Iris pigment epithelial cell (primary cell): ENCODE results near the gene GALNT9.

Experiments used
- DNase-seq: peaks from one replicate; pipeline ENCODE4 v3.0.0-alpha.2; 2011; ENCODE audit warnings: low read depth

The GALNT9 gene

DNA sequence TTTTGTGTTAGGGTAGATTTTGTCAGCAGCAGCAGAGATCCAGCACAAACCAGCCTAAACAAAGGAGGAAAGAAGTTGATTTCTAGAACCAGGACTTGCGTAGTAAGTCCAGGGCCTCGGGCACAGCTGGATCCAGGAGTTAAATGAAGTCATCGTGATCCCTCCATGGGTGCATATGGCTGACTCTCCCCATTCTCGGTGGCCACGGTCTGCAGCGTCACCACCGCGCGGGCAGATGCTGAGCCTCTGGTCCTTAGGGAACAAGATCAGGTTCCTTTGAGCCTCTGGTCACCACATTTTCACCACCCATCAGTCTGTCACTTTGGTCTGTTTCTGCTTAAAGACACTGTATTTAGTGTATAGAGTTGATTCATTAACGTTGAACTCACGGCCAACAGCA is 14.8 kb upstream of the GALNT9 start:
- no peak for DNase-seq

DNA sequence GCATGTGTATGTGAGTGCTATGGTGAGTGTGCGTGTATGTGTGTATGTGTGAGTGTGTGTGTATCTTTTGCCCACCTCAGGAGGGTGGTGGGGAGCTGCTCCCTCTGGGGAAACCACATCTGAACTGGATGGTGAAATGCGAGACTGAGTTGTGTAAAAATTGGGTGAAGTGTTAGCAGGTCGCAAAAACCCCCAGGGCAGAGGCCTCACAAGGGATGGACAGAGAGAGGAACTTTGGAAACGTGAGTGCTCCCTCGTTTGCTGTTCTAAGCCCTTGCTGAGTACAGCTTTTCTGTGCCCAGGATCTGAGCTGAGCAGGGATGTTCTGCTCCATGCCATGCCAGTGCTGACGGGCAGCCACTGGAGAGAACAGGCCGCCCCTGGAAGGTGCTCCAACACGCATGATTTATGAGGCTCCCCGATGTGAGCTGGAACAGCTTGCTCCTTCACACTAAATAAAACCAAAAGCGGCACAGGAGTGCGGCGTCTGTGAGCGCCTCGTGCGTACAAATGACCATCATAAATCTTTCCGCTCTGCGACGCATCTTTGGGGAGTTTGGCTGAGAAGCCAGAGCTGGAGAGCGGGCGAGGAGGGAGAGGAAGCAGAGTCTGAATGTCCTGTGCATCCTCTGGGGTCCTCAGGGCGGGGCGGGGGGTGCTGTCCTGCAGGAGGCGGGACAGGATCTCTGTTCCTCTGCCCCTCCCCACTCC is 14.1 kb upstream of the GALNT9 start:
- no peak for DNase-seq

DNA sequence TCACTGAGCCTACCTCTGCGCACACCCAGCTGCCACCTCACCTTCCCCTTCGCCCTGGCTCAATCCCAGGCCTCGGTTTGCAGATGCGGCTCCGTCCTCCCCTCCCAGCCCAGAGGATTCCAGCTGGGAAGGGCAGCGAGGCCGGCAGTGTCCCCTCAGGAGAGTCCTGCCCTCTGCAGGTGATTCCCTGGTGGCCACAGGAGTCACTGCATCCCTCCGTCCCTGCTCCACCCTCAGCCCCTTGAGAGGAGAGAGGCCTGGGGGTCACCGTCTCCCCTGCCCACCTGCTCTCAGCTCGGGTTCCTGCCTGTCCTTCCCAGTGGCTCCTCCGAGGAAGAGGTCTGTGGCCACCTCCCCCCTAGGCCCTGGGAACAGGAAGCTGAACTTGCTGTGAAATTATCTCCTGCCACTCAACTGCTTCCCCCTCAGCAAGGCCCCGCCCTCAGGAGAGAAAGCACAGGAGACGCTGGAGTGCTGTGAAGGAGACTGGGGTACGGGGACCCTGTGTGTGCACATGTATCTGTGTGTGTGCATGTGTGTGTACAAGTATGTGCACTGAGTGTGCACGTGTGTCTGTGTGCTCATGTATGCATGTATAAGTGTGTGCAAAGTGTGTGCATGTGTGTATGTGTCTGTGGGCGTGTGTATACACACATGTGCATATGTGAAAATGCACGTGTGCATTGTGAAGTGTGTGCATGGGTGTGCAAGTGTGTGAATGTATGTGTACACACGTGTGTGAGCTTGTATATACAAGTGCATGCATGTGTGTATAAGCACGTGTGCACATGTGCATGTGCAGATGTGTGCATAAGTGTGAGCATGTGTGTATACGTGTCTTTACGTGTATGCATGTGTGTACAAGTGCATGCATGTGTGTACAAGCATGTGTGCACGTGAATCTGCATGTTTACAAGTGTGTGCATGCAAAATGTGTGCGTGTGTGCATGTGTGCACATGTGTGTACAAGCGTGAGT is 13.2 kb upstream of the GALNT9 start:
- DNase-seq = no peak

DNA sequence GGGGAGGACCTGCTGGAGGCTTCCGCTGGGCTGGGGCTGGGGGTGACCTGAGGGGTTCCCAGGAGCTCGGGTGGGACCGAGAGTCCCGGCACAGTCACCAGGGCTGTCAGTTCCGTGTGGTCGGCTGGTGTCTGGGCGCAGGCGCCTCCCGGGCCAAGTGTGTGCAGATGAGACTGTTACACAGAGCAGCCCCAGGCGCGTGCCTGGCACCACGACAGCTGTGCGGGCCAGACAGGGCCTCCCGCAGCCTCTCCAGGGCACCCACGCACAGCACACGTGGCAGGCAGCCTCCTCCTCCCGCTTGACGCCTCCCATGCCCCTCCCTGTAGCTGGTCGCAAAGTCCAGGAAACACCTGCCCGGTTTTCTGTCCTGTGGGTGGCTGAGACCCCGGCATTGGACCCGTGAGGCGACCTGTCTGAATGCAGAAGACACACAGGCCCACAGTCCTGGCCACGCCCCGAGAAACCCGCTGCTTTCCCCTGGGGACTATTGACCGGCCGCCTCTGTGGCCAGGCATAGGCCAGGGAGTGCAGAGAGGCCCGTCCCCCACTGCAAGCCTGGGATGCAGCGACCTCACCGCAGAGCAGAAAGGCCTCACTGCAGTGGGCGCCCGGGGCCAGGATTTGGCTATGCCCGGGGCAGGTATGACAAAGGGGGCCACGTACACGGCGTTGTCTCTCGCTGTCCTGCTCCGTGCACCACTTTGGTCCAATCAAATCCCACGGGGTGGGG is 12.1 kb upstream of the GALNT9 start:
- DNase-seq = no peak

DNA sequence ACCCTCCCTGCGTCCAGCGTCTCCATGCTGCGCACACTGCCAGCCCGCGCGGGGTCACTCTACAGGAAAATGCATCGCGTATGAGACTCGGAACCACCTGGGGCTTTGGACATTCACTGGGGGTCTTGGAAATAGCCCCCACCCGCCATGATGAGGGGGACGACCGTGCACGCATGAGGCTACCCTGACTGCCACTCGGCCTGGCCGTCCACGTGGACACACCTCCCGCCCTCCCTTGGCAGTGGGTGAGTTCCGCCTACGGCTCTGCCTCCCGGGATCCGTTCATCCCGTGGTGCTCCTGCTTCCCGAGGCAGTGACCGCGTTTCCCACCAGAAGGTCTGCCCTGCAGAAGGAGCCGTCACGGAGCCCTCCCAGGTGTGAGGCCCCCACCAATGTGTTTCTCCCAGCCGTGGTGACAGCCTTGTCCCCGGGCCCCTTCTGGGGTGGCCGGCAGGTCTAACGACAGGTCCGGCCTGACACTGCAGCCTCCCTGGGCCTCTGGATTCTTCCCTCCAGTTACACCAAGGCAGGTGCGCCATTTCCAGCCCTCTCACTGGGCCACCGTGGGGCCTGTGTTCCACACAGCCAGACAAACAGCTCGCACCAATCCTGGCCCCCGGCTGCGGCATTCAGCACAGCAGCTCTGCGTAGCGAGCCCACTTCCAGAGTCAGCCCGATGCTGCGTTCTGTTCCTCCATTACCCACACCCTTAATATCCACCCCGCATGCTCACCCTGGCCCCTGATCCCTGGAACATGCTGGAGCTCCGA is 11.1 kb upstream of the GALNT9 start:
- no peak for DNase-seq

DNA sequence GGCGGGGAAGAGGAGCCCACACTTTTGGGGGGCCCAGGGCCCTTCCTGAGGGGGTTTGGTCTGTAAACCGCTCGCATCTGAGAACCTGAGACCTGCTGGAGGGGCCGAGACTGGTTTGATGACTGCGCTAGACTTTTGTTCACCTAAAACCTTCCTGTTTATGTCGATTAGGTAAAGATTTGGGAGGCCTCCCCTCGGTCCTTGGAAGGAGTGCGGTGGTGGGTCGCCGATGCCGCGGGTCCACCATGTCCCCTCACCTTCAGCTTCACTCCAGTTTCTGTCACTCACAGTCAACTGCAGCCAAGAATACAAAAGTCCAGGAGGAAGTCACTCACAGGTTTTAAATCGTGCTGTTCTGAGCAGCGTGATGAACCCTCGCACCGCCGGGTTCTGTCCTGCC is 10.5 kb upstream of the GALNT9 start:
- no peak for DNase-seq

DNA sequence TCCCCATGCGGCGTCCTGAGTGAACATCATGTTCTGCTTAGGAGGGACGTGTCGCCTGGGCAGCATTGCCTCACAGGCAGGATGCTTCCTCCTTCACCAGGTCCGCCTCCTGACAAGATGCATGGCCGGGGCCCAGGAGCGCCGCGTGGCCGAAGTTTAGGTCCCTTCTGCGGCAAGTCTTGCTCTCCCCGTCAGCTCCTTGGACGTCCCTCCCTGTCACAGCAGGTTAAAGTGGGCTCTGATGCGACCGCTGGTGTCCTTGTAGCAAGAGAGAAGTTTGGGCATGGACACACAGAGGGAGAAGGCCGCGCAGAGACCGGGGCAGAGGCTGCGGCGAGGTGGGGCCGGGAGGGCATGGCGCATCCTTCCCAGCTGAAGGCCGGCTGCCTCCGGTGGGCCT is 9.4 kb upstream of the GALNT9 start:
- DNase-seq = no peak

DNA sequence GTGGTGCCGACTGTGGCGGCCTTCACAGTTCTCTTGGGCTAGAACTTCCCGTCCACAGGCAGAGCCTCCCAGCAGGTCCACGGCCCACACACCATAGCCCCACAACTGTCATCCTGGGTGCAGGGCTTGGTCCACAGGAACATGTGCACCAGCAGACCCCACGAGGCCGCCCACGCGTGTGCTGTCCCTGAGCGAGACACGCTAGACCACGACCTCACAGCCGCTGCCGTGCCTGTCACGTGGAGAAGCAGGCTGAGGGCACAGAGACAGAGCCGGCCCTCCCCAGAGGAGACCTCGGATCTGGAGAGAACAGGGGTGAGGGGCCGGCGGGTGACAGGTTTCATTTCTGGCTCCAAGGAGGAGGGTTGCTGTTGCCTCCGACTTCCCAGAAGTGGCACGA is 8.9 kb upstream of the GALNT9 start:
- DNase-seq = no peak

DNA sequence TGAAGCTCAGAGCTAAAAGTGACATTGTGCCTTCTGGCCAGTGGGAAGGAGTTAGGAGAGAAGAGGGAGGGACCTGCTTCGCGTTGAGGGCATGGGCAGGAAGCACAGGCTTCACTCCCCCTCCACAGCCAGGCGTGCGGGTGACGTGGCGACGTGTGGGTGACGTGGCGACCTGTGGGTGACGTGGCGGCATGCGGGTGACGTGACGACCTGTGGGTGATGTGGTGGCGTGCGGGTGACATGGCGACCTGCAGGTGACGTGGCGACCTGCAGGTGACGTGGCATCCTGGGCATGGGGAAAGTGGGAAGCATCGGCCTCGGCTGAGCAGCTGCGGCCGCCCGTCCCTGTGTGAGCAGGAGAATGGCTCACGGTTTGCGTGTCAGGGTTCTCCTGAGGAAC is 8.2 kb upstream of the GALNT9 start:
- no peak for DNase-seq

DNA sequence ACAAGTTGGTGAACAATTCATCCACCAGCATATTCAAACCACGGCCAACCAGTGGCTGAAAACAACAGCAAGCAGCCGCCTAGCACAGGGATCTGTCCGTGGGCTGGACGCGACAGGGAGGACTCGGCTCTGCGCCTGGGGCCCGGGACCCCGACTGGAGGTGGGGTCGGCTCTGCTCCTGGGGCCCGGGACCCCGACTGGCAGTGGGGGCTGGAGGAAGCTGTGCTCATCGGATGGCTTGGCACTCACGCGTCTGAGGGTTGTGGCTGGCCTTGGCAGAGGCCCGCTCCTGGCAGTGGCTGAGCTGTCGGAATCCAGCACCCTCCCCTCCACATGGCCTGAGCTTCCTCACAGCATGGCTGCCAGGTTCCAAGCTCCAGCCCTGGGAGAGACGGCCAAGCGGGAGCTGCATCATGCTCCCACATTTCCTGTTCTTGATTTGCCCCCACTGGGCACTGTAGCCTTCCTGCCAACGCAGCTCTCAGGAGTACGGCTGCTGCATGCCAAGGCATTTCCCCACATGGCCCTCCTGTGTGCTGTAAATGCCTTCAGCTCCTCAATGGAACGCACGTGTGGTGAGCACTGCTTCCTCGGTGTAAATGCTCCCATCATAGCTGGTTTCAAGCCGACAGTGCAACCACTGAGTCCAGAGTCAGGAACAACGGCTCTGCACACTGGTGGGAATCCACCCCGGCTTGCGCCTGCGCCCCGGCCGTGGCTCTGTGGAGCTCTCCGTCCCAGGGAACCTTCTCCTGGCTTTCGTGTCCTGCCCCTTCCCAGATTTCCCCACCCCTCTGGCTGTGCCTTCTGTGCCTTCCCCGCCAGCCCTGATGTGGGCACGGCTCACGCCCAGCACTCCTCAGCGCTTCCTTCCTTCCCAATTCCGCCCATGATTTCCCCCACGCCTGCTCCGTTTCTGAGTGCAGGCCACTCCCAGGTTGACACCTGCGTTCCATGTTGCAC is 7.3 kb upstream of the GALNT9 start:
- no peak for DNase-seq

DNA sequence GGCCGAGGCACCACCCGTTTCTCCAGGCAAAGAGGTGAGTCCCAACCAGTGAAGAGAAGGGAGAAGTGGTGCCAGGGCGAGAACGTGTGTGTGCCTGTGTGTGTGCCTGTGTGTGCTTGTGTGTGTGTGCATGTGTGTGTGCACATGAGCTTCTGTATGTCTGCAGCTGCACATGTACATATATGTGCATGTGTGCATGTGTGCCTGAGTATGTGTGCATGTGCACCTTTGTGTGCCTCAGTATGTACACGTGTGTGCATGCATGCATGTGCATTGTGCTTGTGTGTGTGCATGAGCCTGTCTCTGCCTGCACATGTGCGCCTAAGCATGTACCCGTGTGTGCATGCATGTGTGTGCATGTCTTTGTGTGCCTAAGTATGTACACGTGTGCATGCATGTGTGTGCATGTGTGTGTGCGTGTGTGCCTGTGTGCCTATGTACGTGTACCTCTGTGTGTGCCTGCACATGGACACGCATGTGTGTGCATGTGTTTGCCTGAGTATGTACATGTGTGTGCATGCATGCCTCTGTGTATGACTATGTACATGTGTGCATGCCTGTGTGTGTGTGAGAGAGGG is 5.9 kb upstream of the GALNT9 start:
- DNase-seq = no peak

DNA sequence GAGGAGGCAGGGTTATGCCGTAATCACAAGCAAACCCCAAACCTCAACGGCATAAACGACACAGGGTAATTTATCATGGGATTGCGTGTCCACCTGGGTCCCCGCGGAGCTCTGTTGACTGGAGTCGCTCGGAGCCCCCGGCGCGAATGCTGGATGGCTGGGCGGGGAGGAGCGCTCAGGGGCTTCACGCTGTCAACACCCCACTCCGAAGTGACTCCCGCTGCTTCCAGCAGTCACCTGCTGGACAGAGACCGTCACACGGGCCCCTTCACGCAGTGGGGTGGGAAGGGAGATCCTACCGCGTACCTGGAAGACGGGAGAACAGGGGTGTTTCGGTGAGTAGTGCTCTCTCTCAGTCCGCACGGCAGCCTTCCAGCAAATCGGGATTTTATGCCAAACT is 4.4 kb upstream of the GALNT9 start:
- no peak for DNase-seq

DNA sequence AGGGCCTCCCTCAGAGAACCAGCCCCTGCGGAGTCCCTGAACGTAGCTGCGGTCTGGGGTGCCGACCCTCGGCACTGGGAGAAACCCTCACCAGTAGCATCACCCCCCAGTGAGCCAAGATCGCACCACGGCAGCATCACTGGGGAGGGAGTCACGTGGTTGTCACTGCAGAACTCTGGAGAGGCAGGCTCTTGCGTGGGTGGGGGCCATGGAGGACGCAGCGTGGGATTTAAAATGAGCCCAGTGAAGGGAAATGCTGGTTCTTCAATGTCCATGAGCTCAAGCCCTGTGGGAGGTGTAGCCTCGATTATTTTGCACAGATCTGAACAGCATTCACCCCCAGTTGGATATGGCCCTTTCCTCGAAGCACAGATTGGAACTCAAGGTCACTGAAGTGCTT is 3.9 kb upstream of the GALNT9 start:
- DNase-seq = no peak

DNA sequence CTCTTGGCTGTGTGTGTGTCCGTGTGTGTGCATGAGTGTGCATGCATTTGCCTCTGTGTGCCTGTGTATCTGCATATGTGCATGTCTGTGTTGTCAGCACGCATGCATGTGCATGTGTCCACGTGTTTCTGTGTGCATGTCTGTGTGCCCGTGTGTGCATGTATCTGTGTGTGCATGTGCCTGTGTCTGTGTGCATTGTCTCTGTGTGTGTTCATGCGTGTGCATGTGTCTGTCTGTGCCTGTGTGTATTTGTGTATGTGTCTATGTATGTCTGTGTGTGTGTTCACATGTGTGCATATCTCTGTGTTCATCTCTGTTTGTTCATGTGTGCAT is 1.1 kb upstream of the GALNT9 start:
- no peak for DNase-seq

DNA sequence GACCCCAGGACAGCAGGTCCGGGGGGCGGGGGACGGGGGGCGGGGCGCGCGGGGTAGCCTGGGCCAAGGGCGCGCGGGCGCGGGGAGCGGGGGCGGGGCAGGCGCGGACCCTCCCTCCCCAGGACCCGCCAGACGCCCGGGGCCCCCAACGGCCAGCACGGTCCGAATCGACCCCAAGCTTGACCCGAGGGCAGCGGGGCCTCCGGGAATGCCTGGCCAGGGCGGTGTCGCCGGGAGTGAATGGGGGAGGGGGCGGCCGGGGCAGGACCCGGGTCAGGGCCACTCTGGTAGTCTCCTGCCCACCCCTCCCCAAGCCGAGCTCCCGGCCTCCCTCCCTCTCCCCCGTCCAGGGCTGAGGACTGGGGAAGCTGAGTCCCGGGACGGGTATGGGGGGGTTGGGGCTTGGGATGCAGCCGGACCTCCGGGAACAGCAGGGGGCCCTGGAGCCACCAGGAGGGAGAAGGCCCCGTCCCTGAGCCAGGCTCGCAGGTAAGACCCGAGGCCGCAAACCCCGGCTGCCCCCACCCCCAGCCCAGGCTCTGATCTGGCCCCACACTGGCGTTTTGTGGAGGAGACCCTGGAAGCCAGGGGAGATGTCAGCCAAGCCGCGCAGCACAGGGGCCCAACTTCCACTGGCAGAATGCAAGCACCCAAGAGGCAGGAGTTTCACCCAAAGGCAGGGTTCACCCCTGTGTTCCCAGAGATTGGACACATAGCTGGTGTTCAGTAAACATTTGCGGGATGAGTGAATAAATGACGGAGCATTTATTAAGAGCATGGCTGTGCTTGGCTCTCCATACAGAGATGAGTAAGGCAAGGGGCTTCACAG is 545 bp upstream of the GALNT9 start:
- DNase-seq = no peak

DNA sequence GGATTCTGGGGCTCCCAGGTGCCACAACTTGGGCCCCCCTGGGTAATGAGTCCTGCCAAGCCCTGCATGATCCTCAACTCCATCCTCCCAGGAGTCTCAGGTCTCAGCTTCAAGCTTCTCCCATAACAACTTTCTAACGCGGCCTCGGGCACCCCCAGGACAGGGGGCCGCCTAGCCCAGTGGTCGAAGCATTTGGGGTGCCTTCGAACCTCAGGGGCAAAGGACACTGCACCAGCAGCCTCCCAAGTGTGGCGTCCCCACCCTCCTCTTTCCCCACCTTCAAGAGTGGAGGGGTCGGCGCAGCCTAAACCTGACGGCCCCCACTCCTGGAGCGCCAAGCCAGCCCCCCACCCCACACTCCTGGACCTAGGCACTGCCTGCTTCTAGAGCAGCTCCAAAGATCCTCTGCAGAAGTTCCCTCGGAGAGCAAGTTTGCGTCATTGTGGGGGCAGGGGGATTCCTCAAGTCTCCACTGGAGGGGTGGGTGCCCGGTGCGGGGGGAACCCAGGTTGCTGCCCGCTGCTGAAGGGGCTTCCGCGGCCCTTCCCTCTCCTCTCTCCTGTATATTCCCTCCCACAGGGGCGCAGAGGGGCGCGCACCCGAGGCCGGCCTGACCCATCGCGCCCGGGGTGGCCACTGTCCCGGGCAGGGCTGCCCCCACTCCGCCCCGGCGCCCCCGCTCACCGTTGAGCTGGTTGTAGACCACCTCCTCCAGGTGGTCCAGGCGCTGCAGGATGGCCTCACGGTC is 933 bp downstream of the GALNT9 start:
- DNase-seq = no peak

DNA sequence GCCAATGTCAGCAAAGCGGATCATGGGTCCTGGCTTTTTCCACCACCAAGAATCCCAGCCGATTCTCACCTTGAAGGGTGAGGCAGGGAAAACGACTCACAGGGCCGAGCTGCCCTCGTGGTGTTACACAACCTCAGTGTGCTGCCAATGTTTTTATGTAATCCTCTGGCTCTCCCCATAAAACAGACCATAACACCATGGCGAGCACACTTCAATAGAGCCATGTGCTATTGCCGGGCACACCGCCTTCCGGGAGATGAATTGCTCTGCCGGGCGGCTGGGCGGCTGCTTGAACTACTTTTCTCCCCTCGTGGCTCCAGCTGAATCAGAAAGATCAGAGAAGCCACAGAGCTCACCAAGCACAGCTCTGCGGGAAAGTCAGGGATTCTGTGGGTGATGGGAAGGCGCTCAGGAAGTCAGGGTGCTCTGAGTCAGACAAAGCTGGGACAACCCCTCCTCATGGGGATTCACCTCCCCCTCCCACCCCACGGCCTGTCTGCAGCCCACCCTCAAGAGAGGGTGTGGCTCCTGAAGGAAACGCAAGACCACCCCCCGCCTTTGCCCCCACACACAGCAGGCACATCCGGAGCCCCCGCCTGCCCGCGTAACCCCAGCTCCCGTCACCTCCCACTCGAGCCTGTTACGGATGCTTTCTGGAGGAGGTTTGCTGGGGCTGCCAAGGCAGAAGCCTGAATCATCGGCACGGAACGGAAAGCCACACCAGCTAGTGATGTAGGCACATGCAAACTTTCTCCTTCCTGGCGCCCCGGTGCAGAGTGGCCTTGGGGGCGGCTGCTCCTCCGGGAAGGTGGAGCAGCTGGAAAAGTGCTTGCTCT is 1.8 kb downstream of the GALNT9 start:
- peak; percentile 91 for DNase-seq

DNA sequence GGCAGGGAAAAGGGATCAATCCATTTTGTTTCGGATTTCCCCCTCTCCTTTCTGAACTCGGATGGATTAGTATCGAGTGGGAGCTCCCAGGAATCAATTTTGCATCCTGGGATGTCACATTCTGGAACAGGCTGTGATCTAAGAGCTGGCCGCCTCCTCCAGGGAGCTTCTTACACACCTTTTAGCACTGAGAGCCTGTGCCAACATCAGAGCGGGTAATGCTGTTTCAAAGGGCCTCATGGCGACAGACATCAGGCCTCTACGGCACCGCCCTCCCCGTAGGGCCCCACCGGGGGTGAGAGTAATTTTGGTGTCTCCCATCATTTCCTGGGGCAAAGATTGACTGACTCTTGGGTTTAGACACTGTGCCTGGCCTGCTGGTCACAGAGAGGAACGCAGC is 2.7 kb downstream of the GALNT9 start:
- DNase-seq = no peak
